Measurements from ENCODE around the gene TRPM6.

GRCh38 chr9:74867483-74867882 is 20.2 kb downstream of the TRPM6 start:
- TF ChIP-seq POLR2A (IDR thresholded peaks at IDR 0.05) (no peak), CTCF (IDR thresholded peaks at IDR 0.05) (no peak), POLR2AphosphoS5 (IDR thresholded peaks at IDR 0.05) (no peak)

Data from stomach (tissue), 4 donors.